ENCODE measurements around the gene NUDT14.

The NUDT14 gene

GRCh38 chr14:105210266-105211025, 29.3 kb upstream of the NUDT14 start:
- H3K4me2 ChIP-seq (ENCODE audit: low read length): no peak overlapping the region
- H3K4me3 ChIP-seq (ENCODE audit: low read length): no peak overlapping the region
- no peaks in the 10 kb centered on the region for H3K4me1 ChIP-seq (ENCODE audit: control insufficient read depth, insufficient read depth, low read length)
- H3K27me3 ChIP-seq (ENCODE audit: control insufficient read depth, insufficient read depth, low read length): no peaks in the 10 kb centered on the region
- no peaks in the 10 kb centered on the region for H3K36me3 ChIP-seq (ENCODE audit: insufficient read depth, low read length)
- H3K9me3 ChIP-seq (replicated peaks; ENCODE audit: low read length): no peaks in the 10 kb centered on the region
- H3K9ac ChIP-seq (ENCODE audit: low read depth, low read length): no peak overlapping the region

DNA sequence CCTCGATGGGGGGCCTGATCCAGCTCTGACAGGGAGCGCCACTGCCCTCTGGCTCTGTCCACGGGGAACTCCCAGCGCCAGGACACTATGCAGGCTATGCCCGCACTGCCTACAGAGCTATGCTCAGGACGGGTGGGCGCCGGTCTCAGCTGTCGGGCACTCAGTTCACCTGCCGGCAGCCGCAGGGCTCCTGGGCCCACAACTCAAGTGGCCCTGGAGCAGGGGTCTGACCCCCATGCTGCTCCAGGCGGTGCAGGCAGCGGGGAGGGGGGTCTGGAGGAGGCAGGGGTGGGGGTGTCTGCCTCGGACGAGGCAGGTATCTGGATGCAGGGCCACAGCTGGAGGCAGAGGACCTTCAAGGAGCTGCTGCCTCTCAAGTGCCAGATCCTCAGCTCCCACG, 28.5 kb upstream of the NUDT14 start:
- no peaks in the 10 kb centered on the region for H3K36me3 ChIP-seq (ENCODE audit: insufficient read depth, low read length)
- peaks cover 2% of the 10 kb centered on the region for H3K4me1 ChIP-seq (ENCODE audit: control insufficient read depth, insufficient read depth, low read length)
- no peak overlapping the region for H3K9ac ChIP-seq (ENCODE audit: low read depth, low read length)
- H3K4me3 ChIP-seq (ENCODE audit: low read length): no peak overlapping the region
- no peak overlapping the region for H3K4me2 ChIP-seq (ENCODE audit: low read length)
- no peaks in the 10 kb centered on the region for H3K9me3 ChIP-seq (replicated peaks; ENCODE audit: low read length)
- no peaks in the 10 kb centered on the region for H3K27me3 ChIP-seq (ENCODE audit: control insufficient read depth, insufficient read depth, low read length)

GRCh38 chr14:105209091-105209490, 28.0 kb upstream of the NUDT14 start:
- Histone ChIP-seq H3K27me3 (ENCODE audit: control insufficient read depth, insufficient read depth, low read length) (no peaks in the 10 kb centered on the region), H3K36me3 (ENCODE audit: insufficient read depth, low read length) (no peaks in the 10 kb centered on the region), H3K9me3 (replicated peaks; ENCODE audit: low read length) (no peaks in the 10 kb centered on the region), H3K9ac (ENCODE audit: low read depth, low read length) (no peak overlapping the region), H3K4me1 (ENCODE audit: control insufficient read depth, insufficient read depth, low read length) (peaks cover 7% of the 10 kb centered on the region), H3K4me3 (ENCODE audit: low read length) (no peak overlapping the region), H3K4me2 (ENCODE audit: low read length) (no peak overlapping the region)

GRCh38 chr14:105208738-105209075, 27.6 kb upstream of the NUDT14 start:
- Histone ChIP-seq H3K4me3 (ENCODE audit: low read length) (no peak overlapping the region), H3K9ac (ENCODE audit: low read depth, low read length) (no peak overlapping the region), H3K36me3 (ENCODE audit: insufficient read depth, low read length) (no peaks in the 10 kb centered on the region), H3K27me3 (ENCODE audit: control insufficient read depth, insufficient read depth, low read length) (no peaks in the 10 kb centered on the region), H3K4me1 (ENCODE audit: control insufficient read depth, insufficient read depth, low read length) (peaks cover 7% of the 10 kb centered on the region), H3K9me3 (replicated peaks; ENCODE audit: low read length) (no peaks in the 10 kb centered on the region), H3K4me2 (ENCODE audit: low read length) (no peak overlapping the region)

- H3K4me3 ChIP-seq (ENCODE audit: low read length): no peak overlapping the region
- H3K27me3 ChIP-seq (ENCODE audit: control insufficient read depth, insufficient read depth, low read length): no peaks in the 10 kb centered on the region
- H3K4me2 ChIP-seq (ENCODE audit: low read length): no peak overlapping the region
- no peaks in the 10 kb centered on the region for H3K9me3 ChIP-seq (replicated peaks; ENCODE audit: low read length)
- peaks cover 7% of the 10 kb centered on the region for H3K4me1 ChIP-seq (ENCODE audit: control insufficient read depth, insufficient read depth, low read length)
- H3K9ac ChIP-seq (ENCODE audit: low read depth, low read length): no peak overlapping the region
- H3K36me3 ChIP-seq (ENCODE audit: insufficient read depth, low read length): no peaks in the 10 kb centered on the region
Measured at GRCh38 chr14:105207996-105208737, 27.1 kb upstream of the NUDT14 start.

DNA sequence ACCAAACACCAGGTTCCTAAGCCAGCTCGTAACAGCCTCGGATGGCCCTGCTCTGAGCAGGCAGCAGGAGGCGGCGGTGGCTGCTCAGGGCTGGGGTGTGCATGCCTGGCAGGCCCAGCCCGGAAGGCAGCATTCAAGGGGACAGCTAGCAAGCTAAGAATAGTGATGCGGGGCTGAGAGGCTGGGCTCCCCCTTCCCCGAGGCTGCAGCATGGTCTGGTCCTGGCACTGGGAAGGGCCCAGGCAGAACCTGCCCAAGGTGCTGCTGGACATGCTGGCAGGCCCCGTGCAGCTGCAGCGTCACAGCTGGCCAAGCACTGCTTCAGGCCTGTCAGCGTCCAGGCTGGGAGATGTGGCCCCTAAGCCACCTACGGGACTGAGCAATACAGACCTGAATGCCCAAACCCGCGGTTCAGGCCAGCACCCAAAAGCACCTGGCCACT, 26.4 kb upstream of the NUDT14 start:
- H3K36me3 ChIP-seq (ENCODE audit: insufficient read depth, low read length): no peaks in the 10 kb centered on the region
- no peak overlapping the region for H3K9ac ChIP-seq (ENCODE audit: low read depth, low read length)
- peaks cover 7% of the 10 kb centered on the region for H3K4me1 ChIP-seq (ENCODE audit: control insufficient read depth, insufficient read depth, low read length)
- H3K4me2 ChIP-seq (ENCODE audit: low read length): no peak overlapping the region
- H3K27me3 ChIP-seq (ENCODE audit: control insufficient read depth, insufficient read depth, low read length): no peaks in the 10 kb centered on the region
- H3K9me3 ChIP-seq (replicated peaks; ENCODE audit: low read length): no peaks in the 10 kb centered on the region
- H3K4me3 ChIP-seq (ENCODE audit: low read length): no peak overlapping the region

GRCh38 chr14:105206873-105207272, 25.8 kb upstream of the NUDT14 start:
- no peaks in the 10 kb centered on the region for H3K9me3 ChIP-seq (replicated peaks; ENCODE audit: low read length)
- no peak overlapping the region for H3K9ac ChIP-seq (ENCODE audit: low read depth, low read length)
- no peak overlapping the region for H3K4me3 ChIP-seq (ENCODE audit: low read length)
- no peak overlapping the region for H3K4me2 ChIP-seq (ENCODE audit: low read length)
- peaks cover 7% of the 10 kb centered on the region for H3K4me1 ChIP-seq (ENCODE audit: control insufficient read depth, insufficient read depth, low read length)
- no peaks in the 10 kb centered on the region for H3K27me3 ChIP-seq (ENCODE audit: control insufficient read depth, insufficient read depth, low read length)
- no peaks in the 10 kb centered on the region for H3K36me3 ChIP-seq (ENCODE audit: insufficient read depth, low read length)

DNA sequence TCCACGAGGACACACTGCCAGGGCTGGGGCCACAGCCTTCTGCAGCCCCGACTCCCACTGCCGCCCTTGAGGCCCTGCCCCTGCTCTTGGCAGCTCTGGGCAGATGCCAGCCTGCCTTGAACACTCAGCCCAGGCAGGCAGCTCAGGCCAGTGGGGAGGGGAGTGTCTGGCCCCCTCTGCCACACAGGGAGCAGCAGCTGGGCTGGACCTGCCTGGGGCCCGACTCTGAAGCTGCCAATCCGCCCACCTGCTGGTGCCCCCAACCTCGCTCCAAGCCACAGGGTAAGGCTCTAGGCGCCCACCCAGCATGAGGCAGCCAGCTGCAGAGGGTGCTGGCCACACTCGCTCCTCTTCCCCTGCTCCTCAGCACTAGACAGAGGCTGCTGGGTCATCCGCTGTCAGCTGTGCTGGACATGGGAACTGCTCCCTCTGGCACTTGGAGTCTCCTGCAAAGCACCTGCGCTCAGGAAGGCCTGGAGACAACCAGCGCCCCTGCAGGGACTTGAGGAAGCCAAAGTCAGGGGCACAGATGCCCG, 24.6 kb upstream of the NUDT14 start:
- Histone ChIP-seq H3K4me3 (ENCODE audit: low read length) (no peak overlapping the region), H3K4me1 (ENCODE audit: control insufficient read depth, insufficient read depth, low read length) (peaks cover 7% of the 10 kb centered on the region), H3K9ac (ENCODE audit: low read depth, low read length) (no peak overlapping the region)

GRCh38 chr14:105204931-105205672, 24.0 kb upstream of the NUDT14 start:
- no peaks in the 10 kb centered on the region for H3K36me3 ChIP-seq (ENCODE audit: insufficient read depth, low read length)
- no peak overlapping the region for H3K4me2 ChIP-seq (ENCODE audit: low read length)
- no peaks in the 10 kb centered on the region for H3K9me3 ChIP-seq (replicated peaks; ENCODE audit: low read length)
- H3K4me1 ChIP-seq (ENCODE audit: control insufficient read depth, insufficient read depth, low read length): peaks cover 7% of the 10 kb centered on the region
- H3K4me3 ChIP-seq (ENCODE audit: low read length): no peak overlapping the region
- H3K9ac ChIP-seq (ENCODE audit: low read depth, low read length): no peak overlapping the region
- H3K27me3 ChIP-seq (ENCODE audit: control insufficient read depth, insufficient read depth, low read length): peaks cover 7% of the 10 kb centered on the region

More for the DNA sequence above, 24.6 kb upstream of the NUDT14 start:
- H3K9me3 ChIP-seq (replicated peaks; ENCODE audit: low read length): no peaks in the 10 kb centered on the region
- peaks cover 1% of the 10 kb centered on the region for H3K27me3 ChIP-seq (ENCODE audit: control insufficient read depth, insufficient read depth, low read length)
- H3K36me3 ChIP-seq (ENCODE audit: insufficient read depth, low read length): no peaks in the 10 kb centered on the region
- no peak overlapping the region for H3K4me2 ChIP-seq (ENCODE audit: low read length)

DNA sequence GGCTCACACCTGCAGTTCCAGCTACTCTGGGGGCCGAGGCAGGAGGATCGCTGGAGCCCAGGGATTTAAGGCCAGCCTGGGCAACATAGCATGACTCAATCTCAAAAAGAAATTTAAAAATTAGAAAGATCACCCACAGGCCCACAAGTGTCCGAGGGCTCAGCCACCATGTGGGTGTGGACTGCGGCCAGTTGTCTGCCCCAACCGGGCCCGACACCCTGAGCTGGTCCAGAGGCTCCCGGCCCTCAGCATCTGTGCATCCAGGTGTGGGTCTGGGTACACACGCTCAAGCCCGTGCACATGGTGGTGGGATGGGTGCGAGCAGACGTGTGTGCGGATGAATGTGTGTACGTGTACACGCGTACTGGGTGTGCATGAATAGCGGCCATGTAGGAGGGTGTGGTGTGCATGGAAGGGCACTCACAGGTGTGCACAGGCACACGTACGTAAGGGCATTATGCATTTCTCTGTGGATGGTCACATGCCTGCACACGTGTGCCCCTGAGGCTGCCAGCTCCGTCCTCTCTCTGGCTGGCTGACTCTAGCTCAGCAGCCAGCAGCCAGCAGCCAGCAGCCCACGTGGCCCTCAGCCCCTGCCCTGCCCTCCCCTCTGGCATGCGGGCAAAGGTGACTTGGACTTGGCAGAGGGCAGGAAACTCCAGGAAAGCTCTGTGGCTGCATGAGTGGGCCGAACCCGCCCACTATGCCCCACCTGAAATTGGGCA, 23.3 kb upstream of the NUDT14 start:
- no peaks in the 10 kb centered on the region for H3K9me3 ChIP-seq (replicated peaks; ENCODE audit: low read length)
- peaks cover 7% of the 10 kb centered on the region for H3K4me1 ChIP-seq (ENCODE audit: control insufficient read depth, insufficient read depth, low read length)
- H3K36me3 ChIP-seq (ENCODE audit: insufficient read depth, low read length): no peaks in the 10 kb centered on the region
- no peak overlapping the region for H3K4me3 ChIP-seq (ENCODE audit: low read length)
- H3K27me3 ChIP-seq (ENCODE audit: control insufficient read depth, insufficient read depth, low read length): peaks cover 8% of the 10 kb centered on the region
- no peak overlapping the region for H3K9ac ChIP-seq (ENCODE audit: low read depth, low read length)
- H3K4me2 ChIP-seq (ENCODE audit: low read length): no peak overlapping the region

GRCh38 chr14:105203701-105204100, 22.6 kb upstream of the NUDT14 start:
- Histone ChIP-seq H3K4me1 (ENCODE audit: control insufficient read depth, insufficient read depth, low read length) (peaks cover 11% of the 10 kb centered on the region), H3K36me3 (ENCODE audit: insufficient read depth, low read length) (no peaks in the 10 kb centered on the region), H3K9ac (ENCODE audit: low read depth, low read length) (no peak overlapping the region), H3K27me3 (ENCODE audit: control insufficient read depth, insufficient read depth, low read length) (peaks cover 8% of the 10 kb centered on the region), H3K4me3 (ENCODE audit: low read length) (no peak overlapping the region), H3K4me2 (ENCODE audit: low read length) (no peak overlapping the region), H3K9me3 (replicated peaks; ENCODE audit: low read length) (no peaks in the 10 kb centered on the region)
